PFSK-1 (cell line): Measurements from ENCODE around the gene SKA2.

Experiments used
- FOXP2 ChIP-seq: optimal IDR thresholded peaks from 2 replicates; pipeline ENCODE3; 2011; ENCODE audit warnings: borderline replicate concordance, control low read depth, inconsistent platforms; ENCODE audit not compliant: insufficient read depth; ENCODE audit errors: extremely low read length, extremely low read depth
- POLR2AphosphoS5 ChIP-seq: IDR thresholded peaks from 2 replicates; pipeline ENCODE4 v1.6.1; 2012; ENCODE audit warnings: low read depth, mild to moderate bottlenecking, control low read depth, low read length, moderate library complexity
- SIN3A ChIP-seq: IDR thresholded peaks from 2 replicates; pipeline ENCODE4 v1.6.1; 2012; ENCODE audit warnings: mild to moderate bottlenecking, low read length, moderate library complexity, borderline replicate concordance; ENCODE audit not compliant: insufficient read depth
- TAF1 ChIP-seq: IDR thresholded peaks from 2 replicates; pipeline ENCODE4 v1.6.1; 2012; ENCODE audit warnings: low read length, control low read depth, borderline replicate concordance; ENCODE audit not compliant: insufficient read depth
- TF ChIP-seq, protein P1 (sequence below), 2 experiments: IDR thresholded peaks; 2 replicates each; pipeline versions ENCODE4 v1.6.1 to v1.8.0; 2011 to 2012; ENCODE audit warnings: low read depth in 2 of 2, low read length in 2 of 2, control low read depth in 1 of 2, inconsistent platforms in 1 of 2, mild to moderate bottlenecking in 1 of 2, moderate library complexity in 1 of 2; ENCODE audit not compliant: insufficient read depth in 1 of 2

DNA sequence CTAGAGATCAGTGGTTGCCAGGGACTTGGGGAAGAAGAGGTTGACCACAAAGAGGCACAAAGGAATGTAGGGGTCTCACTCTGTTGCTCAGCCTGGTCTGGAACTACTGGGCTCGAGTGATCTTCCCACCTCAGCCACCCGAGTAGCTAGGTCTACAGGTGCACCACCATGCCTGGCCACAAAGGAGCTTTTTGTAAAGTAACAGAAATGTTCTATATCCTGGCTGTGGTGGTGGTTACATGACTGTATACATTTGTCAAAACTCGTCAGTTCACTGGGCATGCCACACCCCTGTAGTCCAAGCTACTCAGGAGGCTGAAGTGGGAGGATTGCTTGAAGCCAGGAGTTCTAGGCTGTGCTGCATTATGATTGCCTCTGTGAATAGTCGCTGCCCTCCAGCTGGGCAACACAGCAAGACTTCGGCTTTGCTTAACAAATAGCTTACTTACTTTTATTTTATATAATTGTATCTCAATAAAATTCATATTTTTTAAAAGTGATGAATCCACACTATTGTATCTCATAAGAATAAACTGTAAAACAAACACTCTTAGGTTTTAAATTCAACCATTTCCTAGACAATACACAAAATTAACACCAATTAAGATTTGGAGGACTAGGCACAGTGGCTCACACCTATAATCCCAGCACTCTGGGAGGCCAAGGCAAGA lies 5.0 kb downstream of the SKA2 start:
- TF ChIP-seq SIN3A: no peak
- TF ChIP-seq POLR2AphosphoS5: no peak
- TF ChIP-seq TAF1: no peak
- TF ChIP-seq, protein P1, sequence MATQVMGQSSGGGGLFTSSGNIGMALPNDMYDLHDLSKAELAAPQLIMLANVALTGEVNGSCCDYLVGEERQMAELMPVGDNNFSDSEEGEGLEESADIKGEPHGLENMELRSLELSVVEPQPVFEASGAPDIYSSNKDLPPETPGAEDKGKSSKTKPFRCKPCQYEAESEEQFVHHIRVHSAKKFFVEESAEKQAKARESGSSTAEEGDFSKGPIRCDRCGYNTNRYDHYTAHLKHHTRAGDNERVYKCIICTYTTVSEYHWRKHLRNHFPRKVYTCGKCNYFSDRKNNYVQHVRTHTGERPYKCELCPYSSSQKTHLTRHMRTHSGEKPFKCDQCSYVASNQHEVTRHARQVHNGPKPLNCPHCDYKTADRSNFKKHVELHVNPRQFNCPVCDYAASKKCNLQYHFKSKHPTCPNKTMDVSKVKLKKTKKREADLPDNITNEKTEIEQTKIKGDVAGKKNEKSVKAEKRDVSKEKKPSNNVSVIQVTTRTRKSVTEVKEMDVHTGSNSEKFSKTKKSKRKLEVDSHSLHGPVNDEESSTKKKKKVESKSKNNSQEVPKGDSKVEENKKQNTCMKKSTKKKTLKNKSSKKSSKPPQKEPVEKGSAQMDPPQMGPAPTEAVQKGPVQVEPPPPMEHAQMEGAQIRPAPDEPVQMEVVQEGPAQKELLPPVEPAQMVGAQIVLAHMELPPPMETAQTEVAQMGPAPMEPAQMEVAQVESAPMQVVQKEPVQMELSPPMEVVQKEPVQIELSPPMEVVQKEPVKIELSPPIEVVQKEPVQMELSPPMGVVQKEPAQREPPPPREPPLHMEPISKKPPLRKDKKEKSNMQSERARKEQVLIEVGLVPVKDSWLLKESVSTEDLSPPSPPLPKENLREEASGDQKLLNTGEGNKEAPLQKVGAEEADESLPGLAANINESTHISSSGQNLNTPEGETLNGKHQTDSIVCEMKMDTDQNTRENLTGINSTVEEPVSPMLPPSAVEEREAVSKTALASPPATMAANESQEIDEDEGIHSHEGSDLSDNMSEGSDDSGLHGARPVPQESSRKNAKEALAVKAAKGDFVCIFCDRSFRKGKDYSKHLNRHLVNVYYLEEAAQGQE (IDR thresholded peaks at IDR 0.05; ENCODE audit: insufficient read depth in 1 of 2, low read depth in 2 of 2, low read length in 2 of 2): no peak
- TF ChIP-seq FOXP2: no peak
